ENCODE results near the gene SLC5A1.
"Not testable (repeated sequence)": the region's sequence is repeated elsewhere in the genome, so short reads cannot be mapped to it uniquely, and the experiment has no call there.

DNA sequence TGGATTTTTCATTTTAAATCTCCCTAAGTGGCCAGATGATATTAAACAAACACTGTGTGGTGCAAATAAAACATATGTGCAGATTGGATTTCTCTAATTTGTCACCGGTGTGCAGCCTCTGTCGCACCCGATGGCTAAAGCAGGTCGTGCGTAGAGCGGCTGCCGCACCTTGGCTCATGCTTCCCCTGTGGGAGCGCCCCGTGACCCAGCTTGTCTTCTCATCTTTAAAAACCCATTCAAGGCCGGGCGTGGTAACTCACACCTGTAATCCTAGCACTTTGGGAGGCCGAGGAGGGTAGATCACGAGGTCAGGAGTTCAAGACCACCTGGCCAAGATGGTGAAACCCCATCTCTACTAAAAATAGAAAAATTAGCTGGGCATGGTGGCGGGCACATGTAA is 91.7 kb downstream of the SLC5A1 start:
- TF ChIP-seq, protein P1, sequence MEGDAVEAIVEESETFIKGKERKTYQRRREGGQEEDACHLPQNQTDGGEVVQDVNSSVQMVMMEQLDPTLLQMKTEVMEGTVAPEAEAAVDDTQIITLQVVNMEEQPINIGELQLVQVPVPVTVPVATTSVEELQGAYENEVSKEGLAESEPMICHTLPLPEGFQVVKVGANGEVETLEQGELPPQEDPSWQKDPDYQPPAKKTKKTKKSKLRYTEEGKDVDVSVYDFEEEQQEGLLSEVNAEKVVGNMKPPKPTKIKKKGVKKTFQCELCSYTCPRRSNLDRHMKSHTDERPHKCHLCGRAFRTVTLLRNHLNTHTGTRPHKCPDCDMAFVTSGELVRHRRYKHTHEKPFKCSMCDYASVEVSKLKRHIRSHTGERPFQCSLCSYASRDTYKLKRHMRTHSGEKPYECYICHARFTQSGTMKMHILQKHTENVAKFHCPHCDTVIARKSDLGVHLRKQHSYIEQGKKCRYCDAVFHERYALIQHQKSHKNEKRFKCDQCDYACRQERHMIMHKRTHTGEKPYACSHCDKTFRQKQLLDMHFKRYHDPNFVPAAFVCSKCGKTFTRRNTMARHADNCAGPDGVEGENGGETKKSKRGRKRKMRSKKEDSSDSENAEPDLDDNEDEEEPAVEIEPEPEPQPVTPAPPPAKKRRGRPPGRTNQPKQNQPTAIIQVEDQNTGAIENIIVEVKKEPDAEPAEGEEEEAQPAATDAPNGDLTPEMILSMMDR (IDR thresholded peaks at IDR 0.05 in 4 of 5, conservative IDR thresholded peaks at IDR 0.05 in 1 of 5) = not testable (repeated sequence)
- TF ChIP-seq POLR2A (IDR thresholded peaks at IDR 0.05) = not testable (repeated sequence)

All from gastrocnemius medialis (tissue), 4 donors.